MM.1S (cell line): Measurements from ENCODE around the gene TNFRSF4.

ENCODE experiments used
- EZH2phosphoT487 ChIP-seq: fragments of 300-600 bp; sonication (generic); IDR thresholded peaks from 2 replicates; pipeline ENCODE4 v1.6.1; 2018; ENCODE audit warnings: antibody characterized with exemption, low read length
- TF ChIP-seq, protein P1 (sequence below): fragments of 300-600 bp; sonication (generic); IDR thresholded peaks from 2 replicates; pipeline ENCODE4 v1.5.1; 2016; ENCODE audit warnings: antibody characterized with exemption, low read length, mixed read lengths

DNA sequence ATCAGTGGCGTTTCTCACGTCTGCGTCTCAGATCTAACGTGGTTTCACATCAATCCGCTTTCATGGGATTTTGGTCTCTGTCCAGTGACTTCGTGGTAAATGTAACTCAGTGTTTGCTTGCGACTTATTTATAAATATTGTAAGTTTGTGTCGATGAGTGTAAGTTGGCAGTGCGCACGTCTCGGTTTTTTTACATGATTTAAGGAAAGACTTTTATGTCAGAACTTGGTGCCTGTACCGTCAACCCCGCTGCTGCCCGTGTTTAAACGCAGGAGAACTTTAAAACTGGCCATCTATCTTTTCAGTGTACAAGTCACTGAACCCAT lies 19.6 kb upstream of the TNFRSF4 start:
- TF ChIP-seq, protein P1, sequence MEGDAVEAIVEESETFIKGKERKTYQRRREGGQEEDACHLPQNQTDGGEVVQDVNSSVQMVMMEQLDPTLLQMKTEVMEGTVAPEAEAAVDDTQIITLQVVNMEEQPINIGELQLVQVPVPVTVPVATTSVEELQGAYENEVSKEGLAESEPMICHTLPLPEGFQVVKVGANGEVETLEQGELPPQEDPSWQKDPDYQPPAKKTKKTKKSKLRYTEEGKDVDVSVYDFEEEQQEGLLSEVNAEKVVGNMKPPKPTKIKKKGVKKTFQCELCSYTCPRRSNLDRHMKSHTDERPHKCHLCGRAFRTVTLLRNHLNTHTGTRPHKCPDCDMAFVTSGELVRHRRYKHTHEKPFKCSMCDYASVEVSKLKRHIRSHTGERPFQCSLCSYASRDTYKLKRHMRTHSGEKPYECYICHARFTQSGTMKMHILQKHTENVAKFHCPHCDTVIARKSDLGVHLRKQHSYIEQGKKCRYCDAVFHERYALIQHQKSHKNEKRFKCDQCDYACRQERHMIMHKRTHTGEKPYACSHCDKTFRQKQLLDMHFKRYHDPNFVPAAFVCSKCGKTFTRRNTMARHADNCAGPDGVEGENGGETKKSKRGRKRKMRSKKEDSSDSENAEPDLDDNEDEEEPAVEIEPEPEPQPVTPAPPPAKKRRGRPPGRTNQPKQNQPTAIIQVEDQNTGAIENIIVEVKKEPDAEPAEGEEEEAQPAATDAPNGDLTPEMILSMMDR: no peak
- TF ChIP-seq EZH2phosphoT487: no peak
